DMS153 (cell line): Measurements from ENCODE around the gene COPRS.
"Not testable (repeated sequence)": the region's sequence is repeated elsewhere in the genome, so short reads cannot be mapped to it uniquely, and the experiment has no call there.

Source experiments
- DNase-seq: peaks from one replicate; lab custom pipeline; 2025; lab: John Stamatoyannopoulos, UW

Gene COPRS

DNA sequence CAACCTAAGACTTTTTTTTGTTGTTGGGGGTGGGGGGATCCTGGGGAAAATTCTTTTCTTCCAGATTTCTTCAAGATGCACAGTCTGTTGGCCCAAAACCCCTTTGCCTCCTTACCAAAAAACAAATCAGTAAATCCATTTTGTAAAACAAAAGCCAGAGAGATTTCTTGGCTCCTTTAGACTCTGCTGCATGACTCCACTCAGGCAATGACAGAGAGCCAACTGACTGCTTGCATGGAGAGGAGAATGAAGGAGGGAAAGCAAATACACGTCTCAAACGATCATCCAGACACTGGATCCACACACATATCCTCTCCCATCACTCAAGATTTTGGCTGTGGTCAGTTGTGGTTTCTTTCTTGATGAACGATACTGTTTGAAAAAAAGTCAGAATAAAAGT lies 13.8 kb downstream of the COPRS start:
- no peak for DNase-seq

GRCh38 chr17:31843070-31843745 lies 15.8 kb downstream of the COPRS start:
- DNase-seq: no peak

- peak; percentile 36 for DNase-seq
These were observed 16.6 kb downstream of the COPRS start for GRCh38 chr17:31842195-31843069.

- DNase-seq: no peak
These were observed 17.2 kb downstream of the COPRS start for GRCh38 chr17:31841850-31842194.

GRCh38 chr17:31838636-31839225 lies 20.3 kb downstream of the COPRS start:
- no peak for DNase-seq

DNA sequence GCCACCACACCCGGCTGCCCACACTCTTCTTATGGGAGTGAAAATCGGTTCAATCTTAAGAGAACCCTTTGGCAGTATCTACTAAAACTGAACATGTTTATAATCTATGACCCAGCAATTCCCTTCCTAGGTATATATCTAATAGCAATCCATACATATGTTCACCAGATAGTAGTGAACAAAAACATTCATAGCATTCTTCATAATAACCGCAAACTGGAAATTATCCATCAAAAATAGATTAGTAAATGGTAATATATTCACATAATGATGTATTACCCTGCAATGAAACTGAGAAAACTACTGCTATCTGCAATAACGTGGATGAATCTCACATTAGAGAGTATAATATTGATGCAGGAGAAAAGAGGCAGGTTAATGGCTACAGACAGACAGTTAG lies 23.1 kb downstream of the COPRS start:
- no peak for DNase-seq

DNA sequence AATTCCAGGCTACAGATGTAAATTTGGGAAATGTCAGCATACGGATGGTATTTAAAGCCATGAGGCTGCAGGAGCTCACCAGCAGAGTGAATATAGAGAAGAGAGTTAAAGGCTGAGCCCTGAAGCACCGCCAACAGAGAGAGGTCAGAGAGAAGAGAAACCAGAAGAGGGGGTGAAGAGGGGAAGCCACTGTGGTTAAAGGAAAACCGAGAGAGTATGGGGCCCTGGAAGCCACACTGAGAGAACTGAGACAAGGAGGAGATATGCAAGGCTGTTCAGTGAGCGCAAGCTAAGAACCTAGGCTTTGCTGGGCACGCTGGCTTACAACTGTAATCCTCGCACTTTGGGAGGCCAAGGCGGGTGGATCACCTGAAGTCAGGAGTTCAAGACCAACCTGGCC lies 24.6 kb downstream of the COPRS start:
- DNase-seq: no peak

DNA sequence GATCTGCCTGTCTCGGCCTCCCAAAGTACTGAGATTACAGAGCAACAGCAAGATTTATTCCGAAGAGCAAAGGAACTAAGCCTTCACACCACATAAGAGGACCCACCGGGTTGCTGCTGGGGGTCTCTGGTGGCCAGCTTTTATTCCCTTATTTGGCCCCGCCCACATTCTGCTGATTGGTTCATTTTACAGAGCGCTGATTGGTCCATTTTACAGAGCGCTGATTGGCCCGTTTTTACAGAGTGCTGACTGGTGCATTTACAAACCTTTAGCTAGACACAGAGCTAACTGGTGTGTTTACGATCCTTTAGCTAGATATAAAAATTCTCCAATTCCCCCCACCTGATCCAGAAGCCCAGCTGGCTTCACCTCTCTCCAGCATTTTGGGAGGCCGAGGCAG lies 26.3 kb downstream of the COPRS start:
- no peak for DNase-seq

GRCh38 chr17:31830971-31831858 lies 27.8 kb downstream of the COPRS start:
- no peak for DNase-seq

- DNase-seq: no peak
These were observed 29.4 kb downstream of the COPRS start for GRCh38 chr17:31829649-31830048.

- not testable (repeated sequence) for DNase-seq
These were observed 30.1 kb downstream of the COPRS start for GRCh38 chr17:31828955-31829354.

DNA sequence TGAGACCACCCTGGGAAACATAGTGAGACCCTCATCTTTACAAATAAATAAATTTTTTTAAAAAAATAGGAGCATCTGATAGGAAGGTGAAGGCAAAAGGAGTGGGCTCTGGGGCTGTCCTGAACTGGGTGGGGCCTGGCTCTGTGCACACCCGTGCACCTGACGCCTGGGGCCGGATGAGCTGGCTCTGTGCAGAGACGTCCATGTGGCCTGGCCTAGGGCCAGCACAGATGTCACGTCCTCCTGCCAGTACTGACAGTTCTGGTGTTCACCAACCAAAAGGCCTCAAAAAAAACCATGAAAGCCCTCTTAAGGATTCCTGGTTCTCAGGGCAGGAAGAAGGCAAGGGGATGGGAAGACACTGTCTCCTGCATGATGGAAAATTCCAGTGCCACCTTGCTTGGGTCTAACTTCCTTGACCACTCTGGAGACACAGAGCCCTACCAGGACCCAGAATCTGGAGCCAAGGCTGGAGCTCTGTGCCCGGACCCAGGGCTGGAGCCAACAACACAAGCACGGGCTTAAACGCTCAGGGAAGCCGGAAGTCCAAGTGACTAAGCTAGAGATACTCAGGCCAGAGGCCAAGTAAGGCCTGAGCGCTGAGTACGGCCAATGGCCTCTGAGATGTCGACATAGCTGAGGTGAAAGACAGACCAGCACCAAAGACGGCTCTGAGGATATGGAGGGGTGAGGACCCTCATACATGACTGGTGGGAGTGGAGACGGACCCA lies 32.9 kb downstream of the COPRS start:
- no peak for DNase-seq

GRCh38 chr17:31824766-31825360 lies 34.2 kb downstream of the COPRS start:
- no peak for DNase-seq

DNA sequence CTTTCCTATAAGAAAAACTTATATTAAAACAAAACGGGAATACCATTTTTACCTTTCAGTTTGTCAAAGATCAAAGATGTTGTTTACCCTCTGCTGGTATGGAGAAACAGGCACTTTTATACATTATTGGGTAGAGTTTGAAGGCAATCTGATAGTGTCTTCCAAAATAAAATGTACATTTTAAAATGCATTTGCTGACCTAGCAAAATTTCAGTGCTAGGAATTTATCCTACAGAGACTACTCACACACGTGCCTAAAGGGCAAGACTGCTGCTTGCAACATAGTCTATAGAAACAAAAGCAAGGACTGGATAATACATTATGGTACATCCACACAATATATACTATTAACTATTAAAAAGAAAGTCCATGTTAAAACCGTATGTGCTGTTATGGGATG lies 36.0 kb downstream of the COPRS start:
- no peak for DNase-seq

DNA sequence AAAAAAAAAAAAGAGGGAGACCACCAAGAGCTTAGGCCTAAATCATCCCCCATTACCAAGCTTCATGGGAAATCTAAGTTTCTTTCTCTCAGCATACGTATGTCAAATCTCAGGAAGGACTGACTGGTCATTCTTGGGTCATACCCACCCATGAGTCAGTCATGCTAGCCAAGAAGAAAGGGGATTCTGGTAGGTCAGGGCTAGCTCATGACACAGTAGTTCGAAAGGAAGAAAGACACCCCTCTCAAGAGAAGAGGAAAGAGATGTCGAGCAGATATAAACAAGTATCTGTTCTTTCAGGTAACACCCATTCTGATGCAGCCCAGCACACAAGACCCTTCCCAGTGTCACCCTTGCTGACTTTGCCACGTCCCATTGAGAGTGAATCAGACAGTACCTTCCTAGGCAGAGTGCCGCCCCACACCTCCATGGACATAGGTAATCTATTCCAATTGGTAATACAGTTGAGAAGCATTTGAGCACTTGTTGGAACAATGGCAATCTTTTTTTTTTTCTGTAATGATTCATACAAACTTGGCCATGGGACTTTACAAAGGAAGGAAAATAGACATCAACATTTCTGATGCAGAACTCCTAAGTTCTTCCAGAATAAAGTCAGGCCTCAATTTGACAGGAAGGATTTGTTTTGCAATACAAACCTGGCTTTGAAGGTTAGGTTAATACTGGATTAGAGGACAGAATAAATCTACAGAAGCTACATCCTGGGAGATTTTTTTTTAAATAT lies 38.2 kb downstream of the COPRS start:
- DNase-seq: no peak

GRCh38 chr17:31819578-31819977 lies 39.5 kb downstream of the COPRS start:
- DNase-seq: no peak

- DNase-seq: not testable (repeated sequence)
These were observed 40.2 kb downstream of the COPRS start for GRCh38 chr17:31818863-31819262.

DNA sequence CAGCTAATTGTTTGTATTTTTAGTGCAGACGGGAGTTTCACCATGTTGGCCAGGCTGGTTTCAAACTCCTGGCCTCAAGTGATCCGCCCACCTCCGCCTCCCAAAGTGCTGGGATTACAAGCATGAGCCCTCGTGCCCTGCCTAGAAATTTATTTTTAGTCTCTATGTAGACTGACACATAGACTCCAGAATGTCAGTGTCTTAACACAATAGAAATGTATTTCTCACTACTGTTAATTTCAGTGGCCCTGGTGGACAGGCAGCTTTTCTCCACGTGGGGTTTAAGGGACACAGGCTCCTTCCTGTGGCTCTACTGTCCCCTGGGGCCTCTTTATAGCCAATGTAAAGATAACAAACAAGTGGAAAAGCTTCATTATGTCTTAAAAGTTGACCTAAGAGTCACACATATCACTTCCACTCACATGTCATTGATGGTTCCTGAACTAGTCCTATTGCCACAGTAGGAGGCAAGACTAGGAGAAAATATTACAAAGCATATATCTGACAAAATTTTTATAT lies 43.8 kb downstream of the COPRS start:
- no peak for DNase-seq

- no peak for DNase-seq
These were observed 47.9 kb downstream of the COPRS start for GRCh38 chr17:31811101-31811500.

DNA sequence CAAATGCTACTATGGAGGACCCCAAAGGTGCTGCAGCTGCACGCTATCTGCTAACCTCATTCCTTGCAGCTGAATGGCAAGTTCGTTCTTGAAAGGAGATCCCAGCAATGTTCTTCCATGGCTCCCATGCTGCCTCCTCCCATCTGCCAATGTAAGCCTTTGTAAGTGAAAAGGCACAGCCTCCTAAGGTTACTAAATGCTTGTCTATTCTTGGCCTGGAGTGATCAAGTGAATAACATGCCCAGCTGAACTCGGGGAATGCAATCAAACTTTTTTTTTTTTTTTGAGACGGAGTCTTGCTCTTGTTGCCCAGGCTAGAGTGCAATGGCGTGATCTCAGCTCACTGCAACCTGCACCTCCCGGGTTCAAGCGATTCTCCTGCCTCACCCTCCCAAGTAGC lies 49.2 kb downstream of the COPRS start:
- DNase-seq: not testable (repeated sequence)
